ENCODE results near the gene HLTF. TPM values are rescaled to one million over a fixed set of nuclear protein-coding genes. Genes with fewer than 3 reads are reported as not detected.

HLTF gene
- total RNA-seq, 2 donors from 2014 or later, result 12.3 to 16.4 TPM

DNA sequence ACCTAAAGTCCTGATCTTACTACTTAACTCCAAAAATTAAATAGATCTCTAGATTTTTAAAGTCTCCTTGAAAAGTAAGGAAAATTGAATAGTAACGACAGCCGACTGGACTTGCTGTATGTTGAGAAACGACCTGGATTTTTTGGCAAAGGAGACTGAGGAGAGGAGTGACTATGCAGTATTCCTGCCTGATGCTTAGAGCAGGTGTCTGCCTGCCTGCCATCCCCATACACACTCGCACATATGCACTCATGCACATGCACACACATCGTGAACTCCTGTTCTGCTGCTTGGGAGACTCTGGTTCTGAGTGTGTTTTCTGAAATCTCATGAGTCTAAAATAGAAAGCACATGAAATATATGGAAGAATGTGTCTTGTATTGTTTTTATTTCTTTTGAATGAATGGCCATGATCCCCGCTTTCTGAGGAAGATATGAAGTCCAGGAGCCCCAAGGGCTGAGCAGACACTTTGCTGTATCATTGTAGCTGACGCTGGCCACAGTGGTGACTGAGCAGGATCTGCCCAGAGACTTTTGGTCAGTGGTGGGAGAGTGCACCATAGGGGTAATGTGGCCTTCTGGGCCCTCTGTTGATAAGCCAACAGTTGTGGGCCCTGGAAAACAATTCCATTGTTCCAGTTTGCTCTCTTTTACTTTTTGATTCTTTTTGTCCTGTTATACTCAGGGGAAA lies 78.6 kb downstream of the HLTF start:
- H3K9me3 ChIP-seq, result no peaks in the 10 kb centered on the region
- DNase-seq, result no peak
- H3K4me1 ChIP-seq, result no peaks in the 10 kb centered on the region
- intact Hi-C loops (cut with DNase I), result no loop called here
- H3K27me3 ChIP-seq, result no peaks in the 10 kb centered on the region
- TF ChIP-seq, protein P1, sequence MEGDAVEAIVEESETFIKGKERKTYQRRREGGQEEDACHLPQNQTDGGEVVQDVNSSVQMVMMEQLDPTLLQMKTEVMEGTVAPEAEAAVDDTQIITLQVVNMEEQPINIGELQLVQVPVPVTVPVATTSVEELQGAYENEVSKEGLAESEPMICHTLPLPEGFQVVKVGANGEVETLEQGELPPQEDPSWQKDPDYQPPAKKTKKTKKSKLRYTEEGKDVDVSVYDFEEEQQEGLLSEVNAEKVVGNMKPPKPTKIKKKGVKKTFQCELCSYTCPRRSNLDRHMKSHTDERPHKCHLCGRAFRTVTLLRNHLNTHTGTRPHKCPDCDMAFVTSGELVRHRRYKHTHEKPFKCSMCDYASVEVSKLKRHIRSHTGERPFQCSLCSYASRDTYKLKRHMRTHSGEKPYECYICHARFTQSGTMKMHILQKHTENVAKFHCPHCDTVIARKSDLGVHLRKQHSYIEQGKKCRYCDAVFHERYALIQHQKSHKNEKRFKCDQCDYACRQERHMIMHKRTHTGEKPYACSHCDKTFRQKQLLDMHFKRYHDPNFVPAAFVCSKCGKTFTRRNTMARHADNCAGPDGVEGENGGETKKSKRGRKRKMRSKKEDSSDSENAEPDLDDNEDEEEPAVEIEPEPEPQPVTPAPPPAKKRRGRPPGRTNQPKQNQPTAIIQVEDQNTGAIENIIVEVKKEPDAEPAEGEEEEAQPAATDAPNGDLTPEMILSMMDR (IDR thresholded peaks at IDR 0.05), result no peak
- H3K36me3 ChIP-seq, result no peaks in the 10 kb centered on the region
- no peak overlapping the region for H3K9ac ChIP-seq (ENCODE audit: low read depth in 2 of 2, low read length in 2 of 2)
- no peak overlapping the region for H3K4me3 ChIP-seq
- H3K27ac ChIP-seq, result no peak overlapping the region

DNA sequence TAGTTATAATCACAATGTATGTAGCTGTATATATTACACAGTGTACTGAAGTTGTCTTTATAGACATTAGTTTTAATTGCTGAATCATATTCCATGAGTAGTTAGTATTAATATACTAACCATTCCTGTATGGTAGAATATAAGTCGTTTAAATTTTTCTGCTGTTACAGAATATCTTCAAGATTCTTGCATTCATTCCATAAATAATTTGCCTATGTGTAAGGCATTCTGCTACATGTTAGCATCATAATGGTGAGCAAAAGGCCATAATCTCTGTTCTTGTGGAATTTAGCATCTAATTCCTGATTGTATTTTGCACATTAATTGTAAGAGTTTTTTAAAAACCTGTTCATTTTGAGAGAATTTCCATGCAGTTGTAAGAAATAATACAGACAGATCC lies 80.9 kb downstream of the HLTF start:
- Histone ChIP-seq H3K4me3 (no peak overlapping the region), H3K27ac (no peak overlapping the region)

GRCh38 chr3:149004622-149005021 lies 81.7 kb downstream of the HLTF start:
- intact Hi-C loops (cut with DNase I), result no loop called here
- Histone ChIP-seq H3K4me1 (no peaks in the 10 kb centered on the region), H3K4me3 (no peak overlapping the region), H3K27me3 (no peaks in the 10 kb centered on the region), H3K9me3 (no peaks in the 10 kb centered on the region), H3K27ac (no peak overlapping the region), H3K36me3 (no peaks in the 10 kb centered on the region), H3K9ac (ENCODE audit: low read depth in 2 of 2, low read length in 2 of 2) (no peak overlapping the region)
- TF ChIP-seq, protein P1 (IDR thresholded peaks at IDR 0.05), result no peak
- no peak for DNase-seq

More for the DNA sequence above, 80.9 kb downstream of the HLTF start:
- H3K4me1 ChIP-seq, result no peaks in the 10 kb centered on the region
- H3K36me3 ChIP-seq, result no peaks in the 10 kb centered on the region
- DNase-seq, result no peak
- intact Hi-C loops (cut with DNase I), result no loop called here
- H3K9ac ChIP-seq (ENCODE audit: low read depth in 2 of 2, low read length in 2 of 2), result no peak overlapping the region
- H3K27me3 ChIP-seq, result no peaks in the 10 kb centered on the region
- TF ChIP-seq, protein P1 (IDR thresholded peaks at IDR 0.05), result no peak
- H3K9me3 ChIP-seq, result no peaks in the 10 kb centered on the region

- no peak for DNase-seq
- intact Hi-C loops (cut with DNase I), result no loop called here
- no peaks in the 10 kb centered on the region for H3K9me3 ChIP-seq
- H3K27ac ChIP-seq, result no peak overlapping the region
- no peaks in the 10 kb centered on the region for H3K36me3 ChIP-seq
- no peaks in the 10 kb centered on the region for H3K4me1 ChIP-seq
- H3K9ac ChIP-seq (ENCODE audit: low read depth in 2 of 2, low read length in 2 of 2), result no peak overlapping the region
- no peak overlapping the region for H3K4me3 ChIP-seq
- H3K27me3 ChIP-seq, result no peaks in the 10 kb centered on the region
- TF ChIP-seq, protein P1 (IDR thresholded peaks at IDR 0.05), result no peak
Observed at GRCh38 chr3:149003653-149004305, 82.6 kb downstream of the HLTF start.

DNA sequence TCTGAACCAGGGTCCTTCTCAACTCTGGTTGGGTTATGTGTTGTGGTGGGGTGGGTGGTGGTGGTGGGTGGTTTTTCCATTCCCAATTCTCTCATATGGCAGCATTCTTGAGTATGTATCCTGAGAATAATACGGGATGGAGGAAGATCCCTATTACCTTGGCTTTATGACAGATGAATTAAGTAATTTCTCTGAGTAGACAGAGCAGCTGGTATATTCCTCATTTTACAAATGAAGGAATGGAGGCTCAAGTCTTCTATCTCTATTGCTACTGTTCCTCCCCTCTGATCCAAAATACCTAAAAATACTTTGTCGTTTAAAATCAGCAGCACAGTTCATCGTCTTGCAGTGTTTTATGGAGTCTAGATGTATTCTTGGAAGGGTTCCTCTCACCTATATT lies 84.6 kb downstream of the HLTF start:
- Histone ChIP-seq H3K36me3 (no peaks in the 10 kb centered on the region), H3K4me1 (no peaks in the 10 kb centered on the region), H3K27me3 (no peaks in the 10 kb centered on the region), H3K9me3 (no peaks in the 10 kb centered on the region), H3K4me3 (no peak overlapping the region), H3K9ac (ENCODE audit: low read depth in 2 of 2, low read length in 2 of 2) (no peak overlapping the region), H3K27ac (no peak overlapping the region)
- no peak for DNase-seq
- intact Hi-C loops (cut with DNase I), result no loop called here
- TF ChIP-seq, protein P1 (IDR thresholded peaks at IDR 0.05), result no peak
